Bladder microvascular endothelial cell (primary cell): ENCODE measurements around the gene AK4. TPM values are rescaled to one million over a fixed set of nuclear protein-coding genes. Genes with fewer than 3 reads are reported as not detected.

Experiments used
- total RNA-seq: library from RNA; depleted of rRNA; stranded (reverse); fragments of >200 nt; gene quantifications from 2 replicates; pipeline ENCODE4 v1.2.3, GENCODE V29; 2014

Gene AK4
- 5.5 and 13.3 TPM in 2 replicates for total RNA-seq

GRCh38 chr1:65148178-65148547, at the start of gene AK4:
Gene AK4, plus strand, starts transcription at chr1:65148203. Its CDS starts 205 bp downstream, at chr1:65148408.

Other genes with a start within 250 kb of the AK4 start
- 198 and 207 TPM in 2 replicates for gene JAK1, start 181.7 kb upstream of the AK4 start, total RNA-seq
- 4.2 and 14.5 TPM in 2 replicates for gene DNAJC6, start 161.3 kb downstream of the AK4 start, total RNA-seq